Ascending aorta (tissue), 2 donors: Measurements from ENCODE around the gene SPINK5. TPM values are rescaled to one million over a fixed set of nuclear protein-coding genes. Genes with fewer than 3 reads are reported as not detected.

Source experiments
- DNase-seq, 2 donors: peaks; one replicate each; pipeline ENCODE4 v3.0.0-alpha.2; 2019; ENCODE audit warnings: low spot score in 2 of 2
- H3K27ac ChIP-seq, 2 donors: fragments of 200-600 bp; sonication (generic); one replicate each; pipeline ENCODE4 v1.5.1; 2016 to 2017; ENCODE audit warnings: mild to moderate bottlenecking in 1 of 2
- H3K27me3 ChIP-seq: fragments of 200-600 bp; sonication (generic); one replicate; pipeline ENCODE4 v1.5.1; 2017
- H3K36me3 ChIP-seq, 2 donors: fragments of 200-600 bp; sonication (generic); one replicate each; pipeline ENCODE4 v1.5.1; 2016
- H3K4me1 ChIP-seq, 2 donors: fragments of 200-600 bp; sonication (generic); one replicate each; pipeline ENCODE4 v1.5.1; 2016 to 2017; ENCODE audit warnings: mild to moderate bottlenecking in 1 of 2
- H3K4me3 ChIP-seq, 2 donors: fragments of 200-600 bp; sonication (generic); one replicate each; pipeline ENCODE4 v1.5.1; 2016 to 2017; ENCODE audit warnings: mild to moderate bottlenecking in 1 of 2
- H3K9me3 ChIP-seq, 2 donors: fragments of 200-600 bp; sonication (generic); one replicate each; pipeline ENCODE4 v1.5.1; 2016
- CTCF ChIP-seq, 3 experiments: fragments of 200-600 bp in 2 of 3; fragments of 450-650 bp in 1 of 3; sonication (generic) in 2 of 3; IDR thresholded peaks; one replicate each; pipeline ENCODE4 v1.5.1; 2016 to 2019; ENCODE audit warnings: antibody characterized with exemption in 3 of 3, mild to moderate bottlenecking in 1 of 3, moderate library complexity in 1 of 3
- intact Hi-C: fragments of 100-400 bp; cut with DNase I; formaldehyde crosslinking; loops from one replicate; pipeline ENCODE4 v1.15.1; 2023
- total RNA-seq: library from RNA; depleted of rRNA; stranded (reverse); fragments of >200 nt; gene quantifications from one replicate; pipeline ENCODE4 v1.1.0, GENCODE V29; 2016

The SPINK5 gene
- total RNA-seq, 1 donor from 2014 or later: not detected

GRCh38 chr5:148166550-148167283 is 102.9 kb downstream of the SPINK5 start:
- H3K9me3 ChIP-seq: no peaks in the 10 kb centered on the region
- no peaks in the 10 kb centered on the region for H3K36me3 ChIP-seq
- no peak for TF ChIP-seq CTCF (IDR thresholded peaks at IDR 0.05)
- no peak for DNase-seq
- intact Hi-C loops: no loop called here
- no peaks in the 10 kb centered on the region for H3K4me1 ChIP-seq
- no peak overlapping the region for H3K27ac ChIP-seq
- H3K4me3 ChIP-seq: no peak overlapping the region
- H3K27me3 ChIP-seq: no peaks in the 10 kb centered on the region

- Histone ChIP-seq H3K9me3 (no peaks in the 10 kb centered on the region), H3K27ac (no peak within 1 kb of the TSS), H3K36me3 (no peaks in the 10 kb centered on the region), H3K4me1 (no peaks in the 10 kb centered on the region), H3K27me3 (no peaks in the 10 kb centered on the region), H3K4me3 (no peak within 1 kb of the TSS)
- intact Hi-C loops: no loop called here
- TF ChIP-seq CTCF (IDR thresholded peaks at IDR 0.05): no peak
- DNase-seq: no peak
These were observed 104.5 kb downstream of the SPINK5 start, which contains the start of gene SPINK14 for GRCh38 chr5:148168246-148168645. Gene SPINK14, plus strand, starts transcription at chr5:148168546. Its CDS starts 1,187 bp downstream, at chr5:148169733.

- Histone ChIP-seq H3K9me3 (no peaks in the 10 kb centered on the region), H3K4me1 (no peaks in the 10 kb centered on the region), H3K27me3 (no peaks in the 10 kb centered on the region), H3K4me3 (no peak overlapping the region), H3K36me3 (no peaks in the 10 kb centered on the region), H3K27ac (no peak overlapping the region)
- TF ChIP-seq CTCF (IDR thresholded peaks at IDR 0.05): no peak
- intact Hi-C loops: loop anchor here (10.0 kb wide), 1 partner anchor 202 kb away; no protein-coding TSS in a partner anchor
- DNase-seq: no peak
These were observed 108.6 kb downstream of the SPINK5 start for GRCh38 chr5:148172377-148172776.

- intact Hi-C loops: loop anchor here (5.0 to 10.0 kb wide), 3 partner anchors 198 to 556 kb away; no protein-coding TSS in a partner anchor
- Histone ChIP-seq H3K9me3 (no peaks in the 10 kb centered on the region), H3K4me3 (no peak overlapping the region), H3K36me3 (no peaks in the 10 kb centered on the region), H3K27me3 (no peaks in the 10 kb centered on the region), H3K4me1 (no peaks in the 10 kb centered on the region), H3K27ac (no peak overlapping the region)
- no peak for TF ChIP-seq CTCF (IDR thresholded peaks at IDR 0.05)
- DNase-seq: no peak
These were observed 112.7 kb downstream of the SPINK5 start for GRCh38 chr5:148176480-148176879.

- no peak for TF ChIP-seq CTCF (IDR thresholded peaks at IDR 0.05)
- Histone ChIP-seq H3K4me3 (no peak overlapping the region), H3K9me3 (no peaks in the 10 kb centered on the region), H3K4me1 (no peaks in the 10 kb centered on the region), H3K27me3 (no peaks in the 10 kb centered on the region), H3K27ac (no peak overlapping the region), H3K36me3 (no peaks in the 10 kb centered on the region)
- intact Hi-C loops: loop anchor here (5.0 to 10.0 kb wide), 3 partner anchors 198 to 555 kb away; no protein-coding TSS in a partner anchor
- DNase-seq: no peak
These were observed 113.4 kb downstream of the SPINK5 start for GRCh38 chr5:148177207-148177606.
